Stimulated activated CD8-positive, alpha-beta memory T cell treated with anti-CD3 and anti-CD28 coated beads, Interleukin-2, amount 100 ng/mL, for 1 hour (primary cell): Measurements from ENCODE around the gene HOXB8.

Experiments
- DNase-seq, 2 donors: peaks; one replicate each; pipeline ENCODE4 v3.0.0-alpha.2; 2020; ENCODE audit warnings: low read depth in 2 of 2

Gene HOXB8

GRCh38 chr17:48615047-48615962 is at the start of gene HOXB8:
HOXB8 (minus strand) TSS chr17:48615292; CDS start chr17:48614704, 588 bp downstream.
- DNase-seq, result no peak

- DNase-seq, result no peak
Measured at GRCh38 chr17:48663134-48663924, 48.2 kb upstream of the HOXB8 start.

GRCh38 chr17:48655913-48656312 is 40.8 kb upstream of the HOXB8 start:
- DNase-seq, result no peak

GRCh38 chr17:48649741-48650140 is 34.6 kb upstream of the HOXB8 start:
- DNase-seq, result no peak

DNA sequence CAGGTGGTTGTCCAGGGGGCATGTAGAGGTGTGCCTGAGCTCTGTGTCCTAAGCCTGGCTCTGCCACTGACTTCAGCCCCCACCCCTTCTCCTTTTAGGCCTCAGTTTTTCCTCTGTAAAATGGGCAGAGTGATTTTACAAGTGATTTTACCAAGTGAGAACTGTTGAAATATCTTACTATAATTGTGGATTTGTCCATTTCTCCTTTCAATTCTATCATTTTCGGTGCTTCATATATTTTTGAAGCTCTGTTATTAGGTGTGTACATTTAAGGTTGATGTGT is 32.8 kb upstream of the HOXB8 start:
- no peak for DNase-seq

DNA sequence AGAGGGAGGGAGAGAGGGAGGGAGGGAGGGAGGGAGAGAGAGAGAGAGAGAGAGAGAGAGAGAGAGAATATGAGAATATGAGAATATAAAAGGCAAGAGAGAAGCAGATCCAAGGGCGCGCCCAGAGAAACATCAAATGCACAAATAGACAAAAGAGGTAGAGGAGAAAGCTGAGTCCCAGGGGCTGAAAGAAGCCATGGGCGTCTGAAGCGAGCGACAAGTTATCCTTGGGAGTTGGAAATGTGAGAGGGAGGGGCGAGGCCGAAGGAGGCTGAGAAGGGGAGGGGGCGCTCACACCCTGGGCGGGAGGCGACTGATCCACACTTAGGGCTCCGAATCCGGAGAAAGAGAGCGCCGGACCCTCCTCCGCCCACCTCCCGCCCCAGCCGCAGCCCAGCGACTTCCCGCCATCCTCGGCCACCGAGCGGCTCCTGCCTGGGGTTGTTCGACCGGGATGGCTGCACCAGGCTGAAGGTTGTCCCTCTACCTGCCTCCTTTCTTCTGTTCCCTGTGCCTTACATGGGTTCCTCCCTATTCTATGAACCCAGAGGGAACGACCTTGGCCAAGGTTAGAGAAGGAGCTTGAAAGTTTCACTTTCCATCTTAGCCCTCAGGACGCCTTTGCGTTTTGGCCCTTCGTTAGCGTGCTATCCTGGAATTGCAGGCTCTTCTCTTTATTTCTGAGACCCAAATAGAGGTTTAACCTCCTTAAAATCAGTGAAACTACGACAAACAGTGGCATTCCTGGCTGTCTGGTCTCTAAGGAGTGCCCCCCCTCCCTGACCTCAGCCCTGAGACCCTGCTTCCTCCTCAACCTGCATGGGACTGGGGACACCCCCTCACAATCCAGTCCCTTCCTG is 32.2 kb upstream of the HOXB8 start:
- no peak for DNase-seq

DNA sequence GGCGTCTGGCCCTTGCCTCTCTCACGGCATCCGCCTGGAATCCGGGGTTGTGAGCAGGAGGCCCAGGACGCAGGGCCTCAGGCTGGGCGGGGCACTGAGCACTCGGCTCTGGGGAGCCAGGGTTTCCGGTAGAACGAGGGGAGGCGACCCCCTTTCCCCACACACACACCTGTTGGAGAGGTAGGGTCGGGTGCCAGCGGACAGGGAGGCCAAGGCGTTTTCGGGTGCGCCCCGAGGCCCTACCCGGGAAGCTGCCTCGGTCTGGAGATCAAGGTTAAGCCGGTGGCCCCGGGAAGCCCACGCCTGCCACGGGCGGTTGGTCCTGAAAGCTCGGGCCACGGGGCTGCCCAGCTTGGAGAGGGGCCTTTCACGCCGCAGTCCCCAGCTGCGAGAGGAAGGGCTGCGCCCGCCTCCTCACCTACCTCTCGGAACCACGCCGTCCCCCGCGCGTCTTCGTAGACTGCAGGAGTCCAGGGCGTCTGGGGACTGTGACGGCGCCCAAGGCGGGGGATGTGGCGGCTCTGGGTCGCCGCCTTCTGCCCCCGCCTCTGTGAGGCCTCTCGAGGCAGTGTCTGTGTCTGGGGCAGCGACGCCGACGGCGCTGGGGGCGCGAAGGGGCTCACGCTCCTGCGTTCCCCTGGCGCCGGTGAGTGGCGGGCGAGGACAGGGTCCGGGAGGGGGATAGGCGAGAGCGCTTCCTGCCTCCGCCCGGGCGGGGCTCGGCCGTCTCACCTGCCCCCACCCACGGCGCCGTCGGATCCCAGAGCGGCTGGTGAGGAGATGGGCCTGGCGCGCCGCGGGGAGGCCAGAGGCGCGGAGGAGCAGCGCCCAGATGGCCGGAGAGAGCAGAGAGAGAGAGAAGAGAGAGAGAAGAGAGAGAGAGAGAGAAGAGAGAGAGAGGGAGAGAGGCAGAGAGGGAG is 31.4 kb upstream of the HOXB8 start:
- DNase-seq, result no peak

- DNase-seq, result no peak
Measured at GRCh38 chr17:48645639-48646182, 30.6 kb upstream of the HOXB8 start.

GRCh38 chr17:48644910-48645557 is 29.9 kb upstream of the HOXB8 start:
- no peak for DNase-seq

GRCh38 chr17:48644159-48644558 is 29.1 kb upstream of the HOXB8 start:
- DNase-seq, result no peak

DNA sequence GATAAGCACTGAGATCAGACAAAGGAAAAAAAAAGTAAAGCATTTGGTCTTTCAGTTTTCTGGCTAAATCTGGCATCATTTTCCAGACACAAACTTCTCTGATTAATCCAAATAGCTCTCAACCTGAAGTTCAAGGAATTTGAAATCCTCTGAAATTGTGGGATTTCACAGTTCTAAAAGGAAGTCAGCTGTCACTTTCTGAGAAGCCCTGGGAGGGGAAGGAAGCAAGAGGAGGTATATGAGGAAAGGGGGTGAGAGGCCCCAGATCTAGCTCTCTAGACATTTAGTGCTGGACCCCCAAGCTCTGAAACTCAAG is 28.6 kb upstream of the HOXB8 start:
- no peak for DNase-seq

DNA sequence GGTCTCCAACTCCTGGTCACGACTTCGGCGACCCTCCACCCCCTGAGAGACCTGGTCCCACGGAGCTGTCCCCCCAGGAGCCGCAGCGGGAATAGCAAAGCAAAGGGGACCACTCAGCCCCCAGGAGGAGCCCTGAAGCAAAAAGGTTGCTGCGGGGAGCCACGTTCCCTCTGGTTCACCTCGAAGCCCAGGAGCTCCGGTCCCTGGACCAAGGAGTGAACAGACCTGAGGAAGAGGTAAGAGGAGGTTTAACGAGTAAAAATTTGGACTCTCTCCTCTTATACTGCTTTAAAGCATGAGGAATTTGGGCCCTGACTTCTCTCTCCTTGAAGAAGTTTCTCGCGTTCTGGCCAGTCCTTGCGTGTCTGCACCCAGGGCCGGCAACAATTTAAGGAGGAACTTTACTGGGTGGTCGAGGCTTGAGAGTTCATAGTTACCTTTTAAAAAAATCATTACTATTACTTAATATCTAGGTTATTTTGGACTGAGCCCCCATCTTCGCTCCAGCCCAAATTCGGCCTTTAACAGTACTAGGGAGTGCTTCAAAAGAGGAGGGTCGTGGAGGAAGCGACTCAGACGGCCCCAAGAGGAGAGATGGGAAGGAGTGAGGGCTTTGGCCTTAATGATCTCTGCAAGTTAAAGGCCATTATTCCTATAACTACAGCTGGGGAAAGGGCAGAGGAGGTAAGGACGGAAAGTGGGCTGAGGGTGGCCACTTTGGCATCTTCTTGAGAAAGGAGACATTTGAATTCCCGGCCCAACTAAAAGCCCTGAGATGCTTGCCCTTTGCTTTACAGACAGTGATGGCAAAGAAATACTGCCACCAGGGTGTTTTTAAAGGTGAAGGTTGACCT is 28.0 kb upstream of the HOXB8 start:
- DNase-seq, result no peak

GRCh38 chr17:48642059-48642842 is 27.2 kb upstream of the HOXB8 start:
- DNase-seq, result no peak

- no peak for DNase-seq
Measured at GRCh38 chr17:48641541-48642058, 26.5 kb upstream of the HOXB8 start.

DNA sequence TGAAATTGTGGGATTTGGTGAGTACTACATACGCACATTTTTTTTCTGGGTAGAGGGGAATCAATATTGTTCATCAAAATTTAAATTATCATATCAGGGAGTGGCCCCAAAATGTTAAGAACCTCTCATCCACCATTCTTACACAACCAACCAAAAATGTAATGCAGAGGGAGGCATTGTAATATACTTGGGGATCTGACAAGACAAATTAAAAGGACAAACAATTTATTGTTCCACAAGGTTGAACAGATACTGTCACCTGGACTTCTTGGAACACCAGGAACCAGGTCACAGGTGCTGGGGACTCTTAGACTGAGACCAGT is 25.7 kb upstream of the HOXB8 start:
- DNase-seq, result no peak

GRCh38 chr17:48639982-48640857 is 25.1 kb upstream of the HOXB8 start:
- DNase-seq, result no peak

DNA sequence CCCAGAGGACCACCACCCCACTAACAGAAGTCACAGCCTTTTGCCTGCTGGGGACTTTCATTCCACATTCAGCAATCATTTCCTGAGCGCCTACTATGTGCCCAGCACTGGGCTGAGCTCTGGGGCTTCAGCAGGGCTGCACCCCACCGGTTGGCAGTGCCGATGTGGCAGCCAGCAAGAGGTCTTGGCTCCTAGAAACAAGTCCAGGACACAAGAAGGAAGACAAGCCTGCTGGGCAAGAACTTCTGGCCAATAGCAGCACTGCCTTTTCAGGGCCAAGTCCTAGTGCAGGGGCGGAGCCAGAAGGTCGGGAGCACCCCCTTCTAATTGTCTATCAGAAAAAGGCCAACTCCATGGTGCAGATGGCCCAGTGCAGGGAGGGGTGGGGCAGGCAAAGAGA is 24.0 kb upstream of the HOXB8 start:
- no peak for DNase-seq
